OCI-LY1 (cell line): ENCODE measurements around the gene SCN1B.

Experiments used
- CTCF ChIP-seq: fragments of 200-600 bp; sonication (generic), shearing (Covaris generic); IDR thresholded peaks from 2 replicates; pipeline ENCODE4 v1.5.1; 2017; ENCODE audit warnings: mild to moderate bottlenecking, antibody characterized with exemption, low read length, moderate library complexity, mixed read lengths
- EZH2 ChIP-seq: fragments of 200-600 bp; sonication (generic), shearing (Covaris generic); IDR thresholded peaks from 2 replicates; pipeline ENCODE4 v1.8.0; 2017; ENCODE audit warnings: borderline replicate concordance, mixed run types, mild to moderate bottlenecking, antibody characterized with exemption, low read length, moderate library complexity, mixed read lengths

GRCh38 chr19:35041548-35042055, 11.3 kb downstream of the SCN1B start, which contains the start of gene HPN:
- no peak for TF ChIP-seq CTCF
- no peak for TF ChIP-seq EZH2
